Astrocyte (in vitro differentiated cells and primary cell): Measurements from ENCODE around the gene NPIPA3. TPM values are rescaled to one million over a fixed set of nuclear protein-coding genes. Genes with fewer than 3 reads are reported as not detected.
"Not testable (repeated sequence)": the region's sequence is repeated elsewhere in the genome, so short reads cannot be mapped to it uniquely, and the experiment has no call there.

Experiments used
- DNase-seq: peaks from one replicate; pipeline ENCODE4 v3.0.0-alpha.2; 2010; ENCODE audit warnings: low read depth
- FAIRE-seq: peaks from 2 replicates; lab custom pipeline; 2011; peaks lifted over from hg19 to GRCh38; lab: Jason Lieb, UNC
- H2AFZ ChIP-seq: 2 replicates; pipeline ENCODE4 v1.6.0; 2012; ENCODE audit warnings: low read depth, low read length, inconsistent platforms
- H3K27ac ChIP-seq: 2 replicates; pipeline ENCODE4 v1.5.1; 2011; ENCODE audit warnings: low read depth, low read length, inconsistent platforms
- H3K27me3 ChIP-seq: 2 replicates; pipeline ENCODE4 v1.6.0; 2011; ENCODE audit warnings: low read length, inconsistent platforms; ENCODE audit not compliant: insufficient read depth
- H3K36me3 ChIP-seq: 2 replicates; pipeline ENCODE4 v1.5.1; 2011; ENCODE audit warnings: low read length, inconsistent platforms; ENCODE audit not compliant: insufficient read depth
- H3K4me1 ChIP-seq: 2 replicates; pipeline ENCODE4 v1.5.1; 2011; ENCODE audit warnings: low read length, inconsistent platforms; ENCODE audit not compliant: insufficient read depth
- H3K4me2 ChIP-seq: 2 replicates; pipeline ENCODE4 v1.6.0; 2012; ENCODE audit warnings: low read length, inconsistent platforms
- H3K4me3 ChIP-seq: 2 replicates; pipeline ENCODE4 v1.5.1; 2011; ENCODE audit warnings: low read depth, mild to moderate bottlenecking, low read length, inconsistent platforms; ENCODE audit not compliant: insufficient read depth
- H3K79me2 ChIP-seq: 2 replicates; pipeline ENCODE4 v1.6.0; 2012; ENCODE audit warnings: mild to moderate bottlenecking, low read length, inconsistent platforms; ENCODE audit not compliant: insufficient read depth
- H3K9ac ChIP-seq: 2 replicates; pipeline ENCODE4 v1.6.0; 2012; ENCODE audit warnings: mild to moderate bottlenecking, low read length, inconsistent platforms
- H3K9me3 ChIP-seq: 2 replicates; pipeline ENCODE4 v1.5.1; 2012; ENCODE audit warnings: low read depth, mild to moderate bottlenecking, low read length, inconsistent platforms; ENCODE audit not compliant: insufficient read depth
- H4K20me1 ChIP-seq: 2 replicates; pipeline ENCODE4 v1.6.0; 2012; ENCODE audit warnings: low read length, inconsistent platforms; ENCODE audit not compliant: insufficient read depth
- H3K27ac Mint-ChIP-seq: one replicate; pipeline ENCODE4 v1.8.0; 2021; ENCODE audit warnings: mild to moderate bottlenecking, mixed read lengths; ENCODE audit not compliant: unreplicated experiment
- H3K27me3 Mint-ChIP-seq: one replicate; pipeline ENCODE4 v1.8.0; 2021; ENCODE audit warnings: low read depth, mixed read lengths; ENCODE audit not compliant: unreplicated experiment
- H3K36me3 Mint-ChIP-seq: one replicate; pipeline ENCODE4 v1.8.0; 2021; ENCODE audit warnings: low read depth, mixed read lengths; ENCODE audit not compliant: unreplicated experiment
- H3K4me1 Mint-ChIP-seq: one replicate; pipeline ENCODE4 v1.8.0; 2021; ENCODE audit warnings: low read depth, mixed read lengths; ENCODE audit not compliant: unreplicated experiment
- H3K4me3 Mint-ChIP-seq: one replicate; pipeline ENCODE4 v1.8.0; 2021; ENCODE audit warnings: mild to moderate bottlenecking, moderate library complexity, mixed read lengths; ENCODE audit not compliant: unreplicated experiment
- H3K9me3 Mint-ChIP-seq: one replicate; pipeline ENCODE4 v1.8.0; 2021; ENCODE audit warnings: mild to moderate bottlenecking, mixed read lengths; ENCODE audit not compliant: unreplicated experiment
- total RNA-seq: library from RNA; stranded (reverse); gene quantifications from 2 replicates; pipeline ENCODE4 v1.2.1, GENCODE V29; 2021

NPIPA3 gene
- total RNA-seq, 1 donor from 2014 or later: 9.8 TPM

DNA sequence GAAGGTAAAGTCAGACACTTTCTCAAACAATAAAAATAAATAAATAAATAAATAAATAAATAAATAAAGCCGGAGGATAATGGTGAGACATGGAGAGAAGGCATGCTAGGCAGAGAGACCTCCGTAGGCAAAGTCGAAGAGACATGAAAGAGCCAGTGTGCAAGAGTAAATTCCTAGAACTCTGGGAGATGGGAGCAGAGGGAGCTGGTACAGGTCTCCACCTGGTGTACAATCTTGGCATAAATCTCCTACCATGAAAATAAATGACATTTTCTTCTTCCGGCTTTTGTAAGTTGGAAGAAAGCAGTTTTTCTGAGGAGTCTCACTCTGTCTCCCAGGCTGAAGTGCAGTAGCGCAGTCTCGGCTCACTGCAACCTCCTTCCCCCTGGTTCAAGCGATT is 1.4 kb upstream of the NPIPA3 start:
- not testable (repeated sequence) for H4K20me1 ChIP-seq, H3K27me3 Mint-ChIP-seq, H3K36me3 ChIP-seq, H3K36me3 Mint-ChIP-seq, H3K4me3 ChIP-seq, H3K9me3 Mint-ChIP-seq, H3K27ac Mint-ChIP-seq, H3K9me3 ChIP-seq, H3K79me2 ChIP-seq, H2AFZ ChIP-seq, H3K4me1 Mint-ChIP-seq, H3K27me3 ChIP-seq, DNase-seq, H3K9ac ChIP-seq, H3K4me1 ChIP-seq, H3K4me2 ChIP-seq, FAIRE-seq, H3K4me3 Mint-ChIP-seq, H3K27ac ChIP-seq

- H3K4me3 Mint-ChIP-seq, H3K27ac Mint-ChIP-seq, H3K4me1 ChIP-seq, H3K9me3 ChIP-seq, H3K79me2 ChIP-seq, H3K27me3 Mint-ChIP-seq, H4K20me1 ChIP-seq, H3K9ac ChIP-seq, H3K36me3 Mint-ChIP-seq, H3K27me3 ChIP-seq, H3K9me3 Mint-ChIP-seq, H3K4me1 Mint-ChIP-seq, H3K27ac ChIP-seq, FAIRE-seq, H3K4me3 ChIP-seq, H2AFZ ChIP-seq, DNase-seq, H3K4me2 ChIP-seq, H3K36me3 ChIP-seq: not testable (repeated sequence)
Measured at GRCh38 chr16:14702672-14703071, 539 bp upstream of the NPIPA3 start.

- H3K27ac Mint-ChIP-seq, H3K36me3 Mint-ChIP-seq, DNase-seq, H3K36me3 ChIP-seq, H3K9ac ChIP-seq, H3K9me3 ChIP-seq, FAIRE-seq, H3K4me3 ChIP-seq, H4K20me1 ChIP-seq, H3K4me3 Mint-ChIP-seq, H3K4me1 Mint-ChIP-seq, H3K27me3 Mint-ChIP-seq, H3K79me2 ChIP-seq, H3K27me3 ChIP-seq, H3K4me1 ChIP-seq, H2AFZ ChIP-seq, H3K4me2 ChIP-seq, H3K27ac ChIP-seq, H3K9me3 Mint-ChIP-seq: not testable (repeated sequence)
Measured at GRCh38 chr16:14733233-14733632, 30.0 kb downstream of the NPIPA3 start.

DNA sequence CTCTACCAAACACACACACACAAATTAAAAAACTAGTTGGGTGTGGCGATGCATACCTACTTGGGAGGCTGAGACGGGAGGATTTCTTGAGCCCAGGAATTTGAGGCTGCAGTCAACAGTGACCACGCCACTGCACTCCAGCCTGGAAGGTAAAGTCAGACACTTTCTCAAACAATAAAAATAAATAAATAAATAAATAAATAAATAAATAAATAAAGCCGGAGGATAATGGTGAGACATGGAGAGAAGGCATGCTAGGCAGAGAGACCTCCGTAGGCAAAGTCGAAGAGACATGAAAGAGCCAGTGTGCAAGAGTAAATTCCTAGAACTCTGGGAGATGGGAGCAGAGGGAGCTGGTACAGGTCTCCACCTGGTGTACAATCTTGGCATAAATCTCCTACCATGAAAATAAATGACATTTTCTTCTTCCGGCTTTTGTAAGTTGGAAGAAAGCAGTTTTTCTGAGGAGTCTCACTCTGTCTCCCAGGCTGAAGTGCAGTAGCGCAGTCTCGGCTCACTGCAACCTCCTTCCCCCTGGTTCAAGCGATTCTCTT is 37.7 kb downstream of the NPIPA3 start:
- not testable (repeated sequence) for H3K27ac Mint-ChIP-seq, H3K27me3 Mint-ChIP-seq, H3K27ac ChIP-seq, H3K9me3 Mint-ChIP-seq, H3K79me2 ChIP-seq, H2AFZ ChIP-seq, H3K27me3 ChIP-seq, H3K36me3 Mint-ChIP-seq, H3K4me3 Mint-ChIP-seq, H3K36me3 ChIP-seq, H4K20me1 ChIP-seq, H3K9me3 ChIP-seq, H3K9ac ChIP-seq, H3K4me1 Mint-ChIP-seq, H3K4me1 ChIP-seq, DNase-seq, FAIRE-seq, H3K4me3 ChIP-seq, H3K4me2 ChIP-seq

DNA sequence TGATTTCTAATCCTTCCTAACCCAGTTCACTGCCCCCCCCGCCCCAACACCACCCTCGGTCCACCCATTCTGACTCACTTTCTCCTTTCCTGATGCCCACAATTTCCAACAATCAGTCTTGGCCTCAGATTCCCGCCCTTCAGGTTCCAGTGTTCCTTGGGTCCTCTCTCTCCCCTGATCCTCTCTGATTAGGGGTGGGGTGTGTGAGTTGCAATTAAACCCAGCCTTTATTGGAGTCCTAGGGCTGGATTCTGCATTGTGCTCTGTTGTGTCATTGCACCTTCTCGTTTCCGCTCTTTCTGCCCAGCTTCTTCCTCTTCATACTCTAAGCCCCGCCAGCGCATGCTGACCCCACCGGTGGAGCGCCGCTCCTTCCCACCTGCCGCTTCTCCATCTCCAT is 38.6 kb downstream of the NPIPA3 start:
- H3K36me3 ChIP-seq, H4K20me1 ChIP-seq, H3K36me3 Mint-ChIP-seq, H3K27me3 Mint-ChIP-seq, FAIRE-seq, H3K9me3 ChIP-seq, H3K27ac ChIP-seq, DNase-seq, H2AFZ ChIP-seq, H3K27me3 ChIP-seq, H3K27ac Mint-ChIP-seq, H3K4me1 Mint-ChIP-seq, H3K4me1 ChIP-seq, H3K9me3 Mint-ChIP-seq, H3K4me3 Mint-ChIP-seq, H3K9ac ChIP-seq, H3K4me3 ChIP-seq, H3K79me2 ChIP-seq, H3K4me2 ChIP-seq: not testable (repeated sequence)

- not testable (repeated sequence) for H4K20me1 ChIP-seq, FAIRE-seq, DNase-seq, H3K9me3 ChIP-seq, H3K27me3 Mint-ChIP-seq, H3K9ac ChIP-seq, H3K27me3 ChIP-seq, H3K4me1 Mint-ChIP-seq, H3K4me1 ChIP-seq, H3K4me3 Mint-ChIP-seq, H3K36me3 ChIP-seq, H3K9me3 Mint-ChIP-seq, H3K4me2 ChIP-seq, H3K27ac Mint-ChIP-seq, H3K27ac ChIP-seq, H3K79me2 ChIP-seq, H3K36me3 Mint-ChIP-seq, H3K4me3 ChIP-seq, H2AFZ ChIP-seq
Measured at GRCh38 chr16:14742273-14743128, 39.3 kb downstream of the NPIPA3 start, which contains the start of gene NPIPA2. Gene NPIPA2 (plus strand): TSS chr16:14742533. CDS start chr16:14748066, 5,533 bp downstream.
